ENCODE measurements around the gene SLC4A1AP.
A peak's percentile ranks its signal among the peaks of the same experiment; 100 is the strongest.
"Not testable (repeated sequence)": the region's sequence is repeated elsewhere in the genome, so short reads cannot be mapped to it uniquely, and the experiment has no call there.

Gene SLC4A1AP, protein sequence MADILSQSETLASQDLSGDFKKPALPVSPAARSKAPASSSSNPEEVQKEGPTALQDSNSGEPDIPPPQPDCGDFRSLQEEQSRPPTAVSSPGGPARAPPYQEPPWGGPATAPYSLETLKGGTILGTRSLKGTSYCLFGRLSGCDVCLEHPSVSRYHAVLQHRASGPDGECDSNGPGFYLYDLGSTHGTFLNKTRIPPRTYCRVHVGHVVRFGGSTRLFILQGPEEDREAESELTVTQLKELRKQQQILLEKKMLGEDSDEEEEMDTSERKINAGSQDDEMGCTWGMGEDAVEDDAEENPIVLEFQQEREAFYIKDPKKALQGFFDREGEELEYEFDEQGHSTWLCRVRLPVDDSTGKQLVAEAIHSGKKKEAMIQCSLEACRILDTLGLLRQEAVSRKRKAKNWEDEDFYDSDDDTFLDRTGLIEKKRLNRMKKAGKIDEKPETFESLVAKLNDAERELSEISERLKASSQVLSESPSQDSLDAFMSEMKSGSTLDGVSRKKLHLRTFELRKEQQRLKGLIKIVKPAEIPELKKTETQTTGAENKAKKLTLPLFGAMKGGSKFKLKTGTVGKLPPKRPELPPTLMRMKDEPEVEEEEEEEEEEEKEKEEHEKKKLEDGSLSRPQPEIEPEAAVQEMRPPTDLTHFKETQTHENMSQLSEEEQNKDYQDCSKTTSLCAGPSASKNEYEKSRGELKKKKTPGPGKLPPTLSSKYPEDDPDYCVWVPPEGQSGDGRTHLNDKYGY

DNA sequence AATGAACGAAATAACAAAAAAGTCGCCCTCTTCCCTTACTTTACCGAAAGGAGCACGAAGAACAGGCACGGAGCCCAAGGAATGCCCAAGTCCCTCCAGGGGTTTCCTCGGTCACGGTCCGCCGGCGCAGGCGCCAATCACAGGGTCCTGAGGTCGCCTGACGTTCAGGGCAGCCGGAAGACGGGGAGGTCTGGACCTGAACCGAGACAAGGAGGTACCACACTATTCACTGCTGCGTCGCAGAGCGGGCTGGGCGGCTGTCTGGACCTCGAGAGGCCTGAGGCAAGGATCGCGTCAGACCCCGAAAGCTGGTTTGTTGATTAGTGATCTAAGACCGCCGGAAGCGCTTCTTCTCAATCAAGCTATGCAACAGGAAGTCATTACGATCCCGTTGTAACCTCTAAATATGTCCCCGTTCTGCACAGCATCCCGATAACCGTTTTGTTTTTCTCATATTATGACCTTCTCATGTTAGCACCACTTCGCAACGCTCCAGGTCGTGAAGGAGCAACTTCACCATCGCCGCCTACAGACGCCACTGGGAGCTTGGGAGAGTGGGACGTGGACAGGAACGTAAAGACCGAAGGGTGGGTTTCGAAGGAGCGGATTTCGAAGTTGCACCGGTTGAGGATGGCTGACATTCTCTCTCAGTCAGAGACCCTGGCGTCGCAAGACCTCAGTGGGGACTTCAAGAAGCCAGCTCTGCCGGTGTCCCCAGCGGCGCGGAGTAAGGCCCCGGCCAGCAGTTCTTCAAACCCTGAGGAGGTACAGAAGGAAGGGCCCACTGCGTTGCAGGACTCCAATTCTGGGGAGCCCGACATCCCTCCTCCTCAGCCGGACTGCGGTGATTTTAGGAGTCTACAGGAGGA lies at the start of gene SLC4A1AP, which contains the start of gene SUPT7L:
SLC4A1AP (plus strand) TSS at position 605 of the 869 bp plus-strand sequence; CDS start at position 631, 26 bp downstream.
SUPT7L (minus strand) TSS at position 330 of the 869 bp plus-strand sequence. CDS start 1,422 bp downstream, outside the sequence.
- DNase-seq, result peak; percentile 46

DNA sequence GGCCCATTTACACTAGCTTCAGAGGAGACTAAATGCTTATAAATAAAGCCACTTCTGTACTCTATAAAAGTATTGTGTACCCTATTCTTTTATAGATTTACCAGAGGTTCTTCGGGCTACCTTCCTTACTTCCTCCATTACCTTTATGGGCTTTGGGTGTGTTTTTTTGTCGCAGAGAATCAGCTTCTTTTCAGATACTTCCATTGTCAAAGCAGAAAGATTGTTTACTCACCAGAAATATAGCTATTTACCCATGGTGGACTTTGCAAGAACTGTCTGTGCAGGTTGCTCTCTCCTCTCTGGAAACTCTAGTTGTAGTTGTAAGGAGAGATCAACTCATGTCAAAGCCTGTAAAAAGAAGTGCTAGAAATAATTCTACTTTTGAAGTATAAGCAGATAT lies 49.7 kb upstream of the SLC4A1AP start:
- no peak for DNase-seq

DNA sequence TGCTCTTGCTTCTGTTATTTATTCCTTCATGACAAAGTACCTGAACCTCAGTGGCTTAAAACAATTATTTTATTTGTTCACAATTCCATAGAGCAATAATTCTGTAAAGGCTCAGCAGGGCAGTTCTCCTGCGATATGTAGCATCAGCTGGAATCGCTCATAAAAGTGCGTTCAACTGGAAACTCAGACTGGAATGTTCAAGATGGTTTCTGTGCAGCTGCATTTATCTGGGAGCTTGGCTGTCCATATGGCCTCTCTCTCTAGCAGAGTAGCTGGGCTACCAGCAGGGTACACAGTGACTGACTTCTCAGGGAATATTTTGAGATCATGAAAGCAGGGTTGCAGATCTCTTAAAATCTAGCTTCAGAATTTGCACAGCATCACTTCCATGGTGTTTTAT lies 48.4 kb upstream of the SLC4A1AP start:
- DNase-seq, result no peak

DNA sequence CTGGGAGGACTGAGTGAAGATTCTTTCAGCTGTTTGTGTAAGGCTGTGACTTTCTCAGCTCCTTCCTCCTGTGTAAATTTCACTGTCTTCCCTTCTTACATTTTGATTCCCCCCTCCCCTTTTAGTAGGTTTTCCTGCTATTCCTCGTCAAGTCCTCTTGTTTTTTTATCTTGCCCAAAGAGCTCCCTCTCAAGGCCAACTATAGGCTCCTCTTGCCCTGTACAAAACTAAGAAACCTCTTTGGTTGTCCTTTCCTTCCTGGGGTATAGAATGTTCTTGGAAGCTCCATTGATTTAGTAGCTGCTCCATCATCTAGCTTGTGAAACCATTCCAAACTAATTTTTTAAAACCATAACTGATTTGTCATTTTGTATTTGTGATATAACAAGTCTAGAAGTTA lies 42.2 kb upstream of the SLC4A1AP start:
- no peak for DNase-seq

DNA sequence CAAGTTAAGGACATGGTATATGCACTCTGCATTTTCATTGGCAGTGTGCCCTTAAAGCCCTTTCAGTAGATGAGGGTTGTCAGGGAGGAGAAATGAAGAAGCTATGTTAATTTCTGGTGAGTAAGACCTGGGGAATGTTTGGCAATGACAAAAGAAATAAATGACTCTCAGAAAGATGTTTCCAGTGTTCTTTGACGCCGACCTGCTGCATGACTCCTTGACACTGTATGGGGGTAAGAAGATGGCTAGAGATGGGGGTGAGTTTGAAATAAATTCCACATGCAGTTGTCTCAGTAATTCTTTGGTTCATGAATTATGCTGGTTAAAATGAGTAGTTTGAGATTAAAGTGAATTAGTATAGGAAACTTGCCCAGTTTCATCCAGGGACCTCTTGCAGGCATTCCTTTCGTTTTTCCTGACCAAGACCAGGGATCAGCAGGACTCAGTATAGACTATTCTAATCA lies 40.7 kb upstream of the SLC4A1AP start:
- DNase-seq, result no peak

DNA sequence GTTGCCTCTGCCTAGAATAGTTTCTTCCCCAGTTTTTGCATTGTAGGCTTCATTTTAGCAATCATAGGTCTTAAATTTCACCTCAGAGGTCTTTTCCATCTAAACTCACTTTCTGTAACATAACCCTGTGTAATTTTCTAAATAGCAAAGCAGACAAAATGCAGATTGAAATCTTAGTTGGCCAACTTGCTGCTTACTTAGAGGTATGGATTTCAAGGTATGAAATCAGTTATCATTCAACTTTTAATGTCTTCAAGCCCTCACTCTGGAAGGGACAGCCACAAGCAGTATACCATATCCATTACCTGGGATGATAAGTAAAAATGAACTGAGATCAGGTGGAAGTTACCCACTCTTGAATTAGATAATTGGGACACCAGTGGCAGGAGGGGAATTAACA lies 38.7 kb upstream of the SLC4A1AP start:
- no peak for DNase-seq

DNA sequence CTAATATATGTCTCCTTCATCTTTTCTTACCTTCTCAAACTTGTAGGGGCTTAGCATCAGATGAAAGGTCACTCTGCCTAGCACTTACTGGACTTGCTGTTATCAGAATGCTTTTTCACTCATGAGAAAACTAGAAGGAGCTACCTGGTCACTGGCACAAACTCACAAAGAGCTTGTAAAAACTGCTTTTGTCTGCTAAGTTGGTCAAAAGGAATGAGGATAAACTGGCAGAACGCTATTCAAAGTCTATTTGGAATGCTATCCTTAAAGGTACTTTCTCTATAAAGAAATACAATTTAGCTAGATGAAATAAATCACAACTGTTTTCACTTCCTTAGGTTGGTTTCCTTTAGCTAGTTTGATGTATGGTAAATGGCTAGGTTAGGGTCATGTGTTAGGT lies 37.4 kb upstream of the SLC4A1AP start:
- DNase-seq, result not testable (repeated sequence)

DNA sequence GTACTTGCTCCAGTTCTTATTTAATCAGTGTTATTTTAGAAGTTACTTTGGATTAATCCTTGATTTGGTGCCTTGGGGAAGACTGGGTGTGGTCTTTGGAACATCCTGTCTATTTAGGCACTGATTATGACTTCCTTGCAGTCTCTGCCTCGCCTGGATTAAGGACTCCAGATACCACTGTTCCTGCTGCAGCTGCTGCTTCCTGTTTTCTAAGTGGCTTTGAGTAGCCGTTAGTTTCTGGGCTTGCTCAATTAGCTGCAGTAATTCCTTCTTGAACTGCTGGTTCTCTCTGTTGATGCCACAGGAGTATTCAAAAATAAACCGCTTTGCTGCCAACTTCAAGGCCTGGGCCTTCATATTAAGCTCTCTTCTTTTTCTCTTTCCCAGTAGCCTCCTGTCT lies 36.8 kb upstream of the SLC4A1AP start:
- not testable (repeated sequence) for DNase-seq

DNA sequence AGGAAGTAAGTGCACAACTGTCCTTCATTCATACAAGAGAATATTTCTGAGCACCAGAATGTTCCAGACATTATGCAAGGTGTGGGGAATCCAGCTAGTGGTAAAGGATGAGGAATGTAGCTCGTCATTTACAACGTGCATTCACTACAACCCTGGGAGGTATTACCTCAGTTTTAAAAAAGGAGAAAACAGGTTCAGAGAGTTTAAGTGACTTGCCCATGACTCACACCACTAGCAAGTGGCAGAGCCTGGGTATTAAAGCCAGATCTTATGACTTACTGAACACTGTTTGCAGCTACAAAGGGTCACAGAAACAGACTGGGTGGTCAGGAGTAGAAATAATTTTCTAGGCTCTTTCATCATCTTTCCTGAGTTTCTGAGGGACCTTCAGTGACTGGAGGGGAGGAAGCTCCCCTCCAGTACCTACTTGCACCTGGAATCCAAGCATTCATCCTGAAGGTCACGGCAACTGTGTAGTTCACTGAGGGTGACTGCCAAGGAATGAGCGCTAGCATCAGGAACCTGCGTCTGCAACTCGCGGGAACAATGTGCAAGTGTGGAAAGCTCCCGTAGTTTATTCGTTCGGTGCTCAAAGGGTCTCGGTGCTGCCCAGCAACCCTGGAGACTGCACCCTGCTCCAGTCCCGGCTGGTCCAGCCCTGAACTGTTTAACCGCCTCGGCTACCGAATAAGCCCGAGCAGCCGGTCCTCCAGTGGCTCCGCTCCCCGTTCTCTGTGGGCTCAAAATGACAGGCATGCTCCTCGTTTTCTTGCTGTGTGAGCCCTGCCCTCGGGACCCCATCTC lies 35.5 kb upstream of the SLC4A1AP start:
- DNase-seq, result no peak

DNA sequence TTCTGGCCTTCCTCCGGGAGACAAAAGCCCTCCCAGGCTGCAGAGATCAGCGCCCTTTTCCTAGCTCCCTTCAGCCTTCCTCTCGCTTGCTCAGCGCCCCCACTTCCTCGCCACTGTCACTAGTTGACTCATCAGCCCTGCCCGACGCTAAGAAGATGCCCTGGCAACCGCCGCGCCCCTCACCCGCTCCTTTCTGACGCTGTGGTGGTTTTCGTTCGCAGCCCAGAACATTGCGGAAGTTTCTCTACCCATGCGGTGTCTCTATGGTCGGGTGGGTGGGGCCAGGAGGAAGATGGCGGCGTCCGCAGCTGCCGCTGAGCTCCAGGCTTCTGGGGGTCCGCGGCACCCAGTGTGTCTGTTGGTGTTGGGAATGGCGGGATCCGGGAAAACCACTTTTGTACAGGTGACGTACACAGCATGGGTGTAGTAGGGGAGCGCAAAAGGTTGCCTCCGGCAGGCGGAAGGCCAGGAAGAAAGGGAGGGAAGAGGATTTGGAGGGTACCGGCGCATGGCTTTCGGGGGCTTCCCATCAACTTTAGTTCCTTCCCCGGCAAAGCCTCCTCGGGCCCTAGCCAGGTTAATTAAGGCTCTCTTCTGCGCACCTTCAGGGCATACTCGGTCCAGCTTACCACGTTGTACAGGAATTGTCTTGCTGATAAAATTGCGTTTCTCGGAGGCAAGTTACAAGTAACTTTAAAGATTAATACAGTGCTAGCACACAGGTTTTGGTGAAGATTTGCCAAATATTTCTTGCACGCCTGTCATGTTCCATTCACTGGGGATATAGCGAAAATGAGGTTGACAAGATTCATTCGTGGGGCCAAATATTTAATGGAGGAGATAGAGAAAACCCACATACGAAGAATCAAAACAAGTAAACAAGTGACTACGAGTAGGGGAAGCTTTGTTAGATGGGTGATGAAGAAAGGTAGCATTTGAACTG lies 34.7 kb upstream of the SLC4A1AP start, which contains the start of the genes CCDC121 and GPN1:
CCDC121 (minus strand) TSS at position 246 of the 943 bp plus-strand sequence. CDS start 1,213 bp downstream, outside the sequence.
GPN1 (plus strand) TSS at position 284 of the 943 bp plus-strand sequence; CDS start at position 293, 9 bp downstream.
- peak; percentile 66 for DNase-seq

DNA sequence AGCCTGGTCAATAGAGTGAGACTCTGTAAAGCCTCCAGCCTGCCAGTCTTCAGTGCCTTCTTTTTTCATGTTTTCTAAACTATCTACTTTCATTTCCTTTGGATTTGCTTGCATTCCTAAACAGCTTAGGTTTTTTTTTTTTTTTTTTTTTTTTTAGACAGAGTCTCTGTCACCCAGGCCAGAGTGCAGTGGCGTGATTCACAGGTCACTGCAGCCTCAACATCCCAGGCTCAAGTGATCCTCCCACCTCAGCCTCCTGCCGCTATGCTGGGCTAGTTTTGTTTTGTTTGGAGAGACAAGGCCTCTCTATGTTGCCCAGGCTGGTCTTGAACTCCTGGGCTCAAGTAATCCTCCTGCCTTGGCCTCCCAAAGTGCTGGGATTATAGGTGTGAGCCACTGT lies 33.4 kb upstream of the SLC4A1AP start:
- not testable (repeated sequence) for DNase-seq

DNA sequence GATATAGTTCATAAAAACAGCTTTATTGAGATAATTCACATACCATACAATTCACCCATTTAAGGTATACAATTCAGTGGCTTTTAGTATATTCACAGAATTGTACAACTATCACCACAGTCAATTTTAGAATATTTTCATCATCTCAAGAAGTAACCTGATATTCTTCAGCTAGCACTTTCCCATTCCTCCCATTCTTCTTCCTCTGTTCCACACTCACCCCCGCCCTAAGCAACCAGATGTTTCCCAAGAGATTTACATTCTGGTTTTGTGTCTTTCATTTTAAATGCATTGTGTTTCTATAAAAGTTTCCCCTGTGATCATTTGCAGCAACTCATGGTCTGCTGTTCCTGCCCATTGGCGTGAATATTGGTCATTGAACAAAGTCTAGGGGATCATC lies 29.4 kb upstream of the SLC4A1AP start:
- DNase-seq, result no peak

DNA sequence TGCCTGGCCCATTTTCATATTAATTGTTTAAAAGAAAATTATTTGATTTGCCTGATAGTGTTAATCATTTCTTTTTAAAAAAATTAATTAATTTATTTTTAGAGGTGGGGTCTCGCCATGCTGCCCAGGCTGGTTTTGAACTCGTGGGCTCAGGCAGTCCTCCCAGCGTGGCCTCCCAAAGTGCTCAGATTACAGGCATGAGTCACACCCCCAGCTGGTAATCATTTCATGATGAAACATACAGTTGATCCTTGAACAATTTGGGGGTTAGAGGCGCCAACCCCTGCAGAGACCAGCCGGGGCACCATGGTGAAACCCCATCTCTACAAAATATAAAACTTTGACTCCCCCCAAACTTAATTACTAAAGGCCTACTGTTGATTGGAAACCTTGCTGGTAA lies 26.9 kb upstream of the SLC4A1AP start:
- no peak for DNase-seq

DNA sequence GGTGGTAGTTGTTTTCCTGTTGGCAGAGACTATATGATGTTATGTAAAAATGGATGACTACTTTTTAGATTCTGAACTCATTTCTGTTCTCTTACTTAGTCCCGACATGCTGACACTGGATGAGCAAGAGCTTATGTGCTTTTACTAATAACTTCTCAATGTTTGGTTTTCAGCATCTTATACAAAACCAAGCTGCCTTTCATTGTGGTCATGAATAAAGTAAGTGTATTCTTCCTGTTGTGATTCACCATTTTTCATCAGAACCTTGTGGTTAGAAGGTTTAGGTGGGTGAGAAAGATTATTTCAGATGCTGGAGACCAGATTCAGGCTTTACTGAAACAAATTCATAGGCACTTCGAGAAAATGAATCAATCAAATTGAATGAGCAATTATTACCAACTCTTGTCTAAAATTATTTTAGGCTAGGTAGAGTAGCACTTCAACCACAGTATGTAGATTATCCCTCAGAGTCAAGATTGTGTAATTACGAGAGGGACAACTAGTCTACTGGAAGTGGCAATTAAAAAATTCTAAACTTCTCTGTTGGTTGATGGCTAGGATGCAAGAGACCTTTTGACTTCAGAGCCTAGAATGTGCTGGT lies 25.6 kb upstream of the SLC4A1AP start:
- DNase-seq, result no peak

DNA sequence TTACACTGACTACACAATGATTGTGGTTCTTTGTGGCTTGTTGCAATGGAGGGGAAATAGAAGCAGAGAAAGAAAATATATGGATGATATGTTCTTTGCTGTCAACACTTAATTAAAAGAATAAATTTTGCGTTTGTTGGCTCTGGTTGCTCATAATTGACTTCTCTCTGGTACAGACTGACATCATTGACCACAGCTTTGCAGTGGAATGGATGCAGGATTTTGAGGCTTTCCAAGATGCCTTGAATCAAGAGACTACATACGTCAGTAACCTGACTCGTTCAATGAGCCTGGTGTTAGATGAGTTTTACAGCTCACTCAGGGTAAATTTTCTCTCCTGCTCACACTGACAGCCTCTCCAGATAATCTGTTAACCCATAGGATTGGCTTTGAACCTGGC lies 25.0 kb upstream of the SLC4A1AP start:
- no peak for DNase-seq

DNA sequence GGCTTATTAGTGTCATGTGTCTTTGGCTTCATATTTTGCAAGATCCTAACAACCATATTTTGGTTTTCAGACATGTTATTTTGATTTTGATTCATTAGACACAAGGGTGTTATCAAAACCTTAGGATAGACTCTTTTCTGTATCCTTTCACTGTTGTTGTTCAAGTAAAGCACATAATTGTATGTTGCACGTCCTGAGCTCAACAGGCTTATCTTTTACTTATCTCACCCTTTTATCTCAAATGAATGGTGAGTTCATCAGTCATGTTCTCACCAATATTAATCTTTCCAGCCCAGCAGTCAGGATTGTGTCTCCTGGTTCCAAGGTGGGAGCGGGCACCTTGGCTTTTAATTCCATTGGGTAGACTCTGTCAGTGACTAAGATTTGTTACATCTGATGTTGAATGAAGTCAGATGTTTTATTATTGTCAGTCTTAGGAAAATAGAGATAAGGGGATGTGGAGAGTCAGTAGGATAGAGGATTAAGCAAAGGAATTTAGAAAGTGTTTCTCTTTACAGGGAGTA lies 22.9 kb upstream of the SLC4A1AP start:
- no peak for DNase-seq

DNA sequence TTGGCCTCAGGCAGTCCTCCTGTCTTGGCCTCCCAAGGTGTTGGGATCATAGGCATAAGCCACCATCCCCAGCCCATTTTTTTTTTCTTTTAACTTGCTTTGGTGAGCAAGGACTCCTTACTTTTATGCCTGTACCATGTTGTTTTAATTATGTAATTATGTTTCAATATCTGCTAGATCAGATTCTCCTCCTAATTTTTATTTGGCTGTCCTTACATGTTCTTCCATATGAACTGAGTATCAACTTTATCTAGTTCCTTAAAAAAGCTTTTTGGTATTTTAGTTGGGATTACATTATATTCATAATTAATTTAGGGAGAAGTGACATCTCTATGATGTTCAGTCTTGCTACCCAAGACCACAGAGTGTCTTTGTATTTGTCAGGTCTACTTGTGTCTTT lies 18.5 kb upstream of the SLC4A1AP start:
- DNase-seq, result no peak

DNA sequence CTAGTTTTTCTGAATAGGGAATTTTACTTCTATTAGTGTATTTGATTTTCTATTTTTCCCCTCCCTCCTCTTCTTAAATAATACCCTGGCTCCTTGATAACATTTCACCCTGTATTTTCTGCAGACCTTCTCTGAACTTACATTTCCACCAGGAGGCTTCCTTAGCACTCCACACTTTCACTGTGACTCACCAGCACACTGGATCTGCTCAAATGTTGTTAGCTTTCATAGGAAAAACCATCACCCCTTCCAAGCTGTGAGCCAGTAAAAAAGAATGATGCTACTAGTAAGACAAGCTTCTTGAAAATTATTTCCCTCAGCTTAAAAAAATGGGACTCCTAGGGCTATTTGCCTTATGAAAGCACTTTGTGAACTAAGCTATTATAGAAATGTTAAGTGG lies 16.4 kb upstream of the SLC4A1AP start:
- DNase-seq, result no peak

DNA sequence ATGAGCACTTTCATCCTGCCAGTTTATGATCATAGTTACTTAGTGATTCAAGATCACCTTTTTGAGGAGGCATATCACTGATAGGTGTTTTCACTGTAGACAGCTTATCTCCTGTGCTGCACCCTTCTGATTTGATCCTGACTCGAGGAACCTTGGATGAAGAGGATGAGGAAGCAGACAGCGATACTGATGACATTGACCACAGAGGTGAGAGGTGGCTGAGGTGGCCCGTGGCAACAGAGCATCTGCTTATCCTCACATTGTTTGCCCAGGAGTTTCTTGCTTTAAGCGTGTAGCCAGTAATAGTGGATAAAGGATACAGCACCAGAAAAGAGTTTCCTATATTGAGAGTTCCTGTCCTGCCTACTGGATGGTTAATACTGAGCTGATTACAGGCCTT lies 16.0 kb upstream of the SLC4A1AP start:
- DNase-seq, result no peak

DNA sequence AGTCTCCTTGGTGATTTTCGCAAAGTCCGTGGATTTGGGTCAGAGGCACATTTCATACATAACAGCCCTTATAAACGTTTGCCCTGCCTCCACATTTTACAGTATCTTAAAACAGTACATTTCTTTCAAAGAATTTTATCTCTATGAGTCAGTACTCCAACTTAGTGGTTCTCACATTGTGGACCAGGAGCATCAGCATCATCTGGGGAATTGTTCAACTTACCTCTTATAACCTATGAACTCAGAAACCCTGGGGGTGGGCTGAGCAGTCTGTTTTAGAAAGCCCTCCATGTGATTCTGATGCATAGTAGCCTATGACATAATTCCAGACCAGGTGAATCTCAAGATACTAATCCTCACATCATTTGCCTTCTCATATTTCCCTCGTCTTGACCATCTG lies 12.6 kb upstream of the SLC4A1AP start:
- no peak for DNase-seq

Data from DMS153 (cell line).